HG02610 (cell line): ENCODE data around the gene IQCK.

Experiments used
- ATAC-seq: cut with Tn5 transposase; IDR thresholded peaks from one replicate; pipeline ENCODE4 v1.9.1; 2021; ENCODE audit warnings: mild to moderate bottlenecking, moderate library complexity; ENCODE audit not compliant: unreplicated experiment

The IQCK gene

GRCh38 chr16:19876501-19877059, 158.5 kb downstream of the IQCK start:
- no peak for ATAC-seq

- ATAC-seq, result no peak
These were observed 160.7 kb downstream of the IQCK start for GRCh38 chr16:19878757-19879156.

- ATAC-seq, result no peak
These were observed 161.2 kb downstream of the IQCK start for GRCh38 chr16:19879241-19879792.

GRCh38 chr16:19881028-19881427, 163.0 kb downstream of the IQCK start:
- ATAC-seq, result no peak

- ATAC-seq, result no peak
These were observed 163.7 kb downstream of the IQCK start for GRCh38 chr16:19881783-19882182.

- no peak for ATAC-seq
These were observed 164.1 kb downstream of the IQCK start for GRCh38 chr16:19882186-19882585.

GRCh38 chr16:19882646-19883045, 164.6 kb downstream of the IQCK start:
- ATAC-seq, result no peak

- no peak for ATAC-seq
These were observed 165.4 kb downstream of the IQCK start for GRCh38 chr16:19883296-19883965.

- no peak for ATAC-seq
These were observed 166.0 kb downstream of the IQCK start for GRCh38 chr16:19883966-19884485.

- ATAC-seq, result no peak
These were observed 166.8 kb downstream of the IQCK start, which contains the start of gene GPRC5B for GRCh38 chr16:19884611-19885450. Gene GPRC5B (minus strand): TSS chr16:19884848. CDS start chr16:19872845, 12,003 bp downstream.

- no peak for ATAC-seq
These were observed 167.5 kb downstream of the IQCK start for GRCh38 chr16:19885451-19886072.

GRCh38 chr16:19886073-19886941, 168.2 kb downstream of the IQCK start:
- ATAC-seq, result no peak

GRCh38 chr16:19888834-19889233, 170.8 kb downstream of the IQCK start:
- ATAC-seq, result no peak

- no peak for ATAC-seq
These were observed 172.8 kb downstream of the IQCK start for GRCh38 chr16:19890901-19891300.

GRCh38 chr16:19892902-19893301, 174.8 kb downstream of the IQCK start:
- no peak for ATAC-seq

GRCh38 chr16:19894586-19894985, 176.5 kb downstream of the IQCK start:
- no peak for ATAC-seq

GRCh38 chr16:19896951-19897350, 178.9 kb downstream of the IQCK start:
- no peak for ATAC-seq

- ATAC-seq, result no peak
These were observed 180.1 kb downstream of the IQCK start for GRCh38 chr16:19898166-19898565.

GRCh38 chr16:19898924-19899604, 181.0 kb downstream of the IQCK start:
- no peak for ATAC-seq
